Peyer's patch (tissue), 4 donors: Measurements from ENCODE around the gene FCN1.

Experiments used
- POLR2A ChIP-seq, 2 donors: fragments of 450-650 bp; IDR thresholded peaks; one replicate each; pipeline ENCODE4 v1.5.1; 2017; ENCODE audit warnings: antibody characterized with exemption in 2 of 2, mild to moderate bottlenecking in 2 of 2, moderate library complexity in 2 of 2
- TF ChIP-seq, protein P1 (sequence below), 6 experiments: fragments of 450-650 bp in 4 of 6; fragments of 200-600 bp in 2 of 6; sonication (generic) in 1 of 6; IDR thresholded peaks; one replicate each; pipeline ENCODE4 v1.5.1; 2017 to 2019; ENCODE audit warnings: antibody characterized with exemption in 6 of 6, mild to moderate bottlenecking in 3 of 6, moderate library complexity in 1 of 6

DNA sequence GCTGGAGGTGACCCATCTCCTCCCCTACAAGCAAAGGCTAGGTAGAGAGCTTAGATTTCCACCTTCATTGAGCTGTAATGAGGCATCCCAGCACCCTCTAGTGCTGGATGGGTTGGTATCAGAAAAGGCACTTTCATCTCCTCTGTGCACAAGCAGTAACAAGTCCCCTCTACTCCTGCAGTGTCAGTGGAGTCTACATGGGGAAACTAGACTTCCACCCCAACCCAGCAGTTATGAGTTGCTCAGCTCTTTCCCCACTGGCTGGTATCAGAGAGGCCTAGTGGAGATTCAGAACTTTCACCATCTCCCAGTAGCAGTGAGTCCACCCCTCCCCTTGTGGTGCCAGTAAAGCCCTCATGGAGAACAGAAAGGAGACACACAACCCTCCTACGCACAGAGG lies 17.9 kb downstream of the FCN1 start:
- TF ChIP-seq, protein P1, sequence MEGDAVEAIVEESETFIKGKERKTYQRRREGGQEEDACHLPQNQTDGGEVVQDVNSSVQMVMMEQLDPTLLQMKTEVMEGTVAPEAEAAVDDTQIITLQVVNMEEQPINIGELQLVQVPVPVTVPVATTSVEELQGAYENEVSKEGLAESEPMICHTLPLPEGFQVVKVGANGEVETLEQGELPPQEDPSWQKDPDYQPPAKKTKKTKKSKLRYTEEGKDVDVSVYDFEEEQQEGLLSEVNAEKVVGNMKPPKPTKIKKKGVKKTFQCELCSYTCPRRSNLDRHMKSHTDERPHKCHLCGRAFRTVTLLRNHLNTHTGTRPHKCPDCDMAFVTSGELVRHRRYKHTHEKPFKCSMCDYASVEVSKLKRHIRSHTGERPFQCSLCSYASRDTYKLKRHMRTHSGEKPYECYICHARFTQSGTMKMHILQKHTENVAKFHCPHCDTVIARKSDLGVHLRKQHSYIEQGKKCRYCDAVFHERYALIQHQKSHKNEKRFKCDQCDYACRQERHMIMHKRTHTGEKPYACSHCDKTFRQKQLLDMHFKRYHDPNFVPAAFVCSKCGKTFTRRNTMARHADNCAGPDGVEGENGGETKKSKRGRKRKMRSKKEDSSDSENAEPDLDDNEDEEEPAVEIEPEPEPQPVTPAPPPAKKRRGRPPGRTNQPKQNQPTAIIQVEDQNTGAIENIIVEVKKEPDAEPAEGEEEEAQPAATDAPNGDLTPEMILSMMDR (IDR thresholded peaks at IDR 0.05), result no peak
- TF ChIP-seq POLR2A (IDR thresholded peaks at IDR 0.05), result no peak
